Adrenal gland (tissue), 12 donors: Measurements from ENCODE around the gene EXOSC2. TPM values are rescaled to one million over a fixed set of nuclear protein-coding genes. Genes with fewer than 3 reads are reported as not detected.

Source experiments
- DNase-seq, 7 donors: peaks; one replicate each; pipeline ENCODE4 v3.0.0-alpha.2; 2019 to 2020
- H3K27ac ChIP-seq, 5 donors: fragments of 200-600 bp; sonication (generic) in 4 of 5; 1 replicate in 3 of 5; 2 replicates in 2 of 5; pipeline versions ENCODE4 v1.5.1 to v1.8.0; 2016 to 2020; ENCODE audit warnings: mild to moderate bottlenecking in 1 of 5
- H3K27me3 ChIP-seq: fragments of 200-600 bp; 2 replicates; pipeline ENCODE4 v1.8.0; 2021
- H3K36me3 ChIP-seq, 2 donors: fragments of 200-600 bp; replicated peaks in 1 of 2; 1 replicate in 1 of 2; 2 replicates in 1 of 2; pipeline versions ENCODE4 v1.5.1 to v1.8.0; 2018 to 2022
- H3K4me1 ChIP-seq, 2 donors: fragments of 200-600 bp; replicated peaks in 1 of 2; 1 replicate in 1 of 2; 2 replicates in 1 of 2; pipeline versions ENCODE4 v1.5.1 to v1.8.0; 2018 to 2021
- H3K4me3 ChIP-seq, 4 donors: fragments of 200-600 bp; sonication (generic) in 3 of 4; one replicate each; pipeline ENCODE4 v1.5.1; 2016 to 2018
- H3K9me3 ChIP-seq, 3 donors: fragments of 200-600 bp; sonication (generic) in 1 of 3; replicated peaks in 1 of 3; 1 replicate in 2 of 3; 2 replicates in 1 of 3; pipeline versions ENCODE4 v1.5.1 to v1.8.0; 2016 to 2021
- POLR2A ChIP-seq, 2 donors: fragments of 450-650 bp; IDR thresholded peaks; one replicate each; pipeline ENCODE4 v1.6.1; 2017; ENCODE audit warnings: antibody characterized with exemption in 2 of 2, mild to moderate bottlenecking in 2 of 2, moderate library complexity in 1 of 2
- WGBS, 4 donors: extraction: QIAGEN DNeasy Blood & Tissue Kit in 2 of 4; methylation state at CpG; one replicate each; pipeline versions ENCODE4 v1.1.5 to v1.1.7; 2013 to 2017; 5-methylcytosine and 5-hydroxymethylcytosine counted together
- intact Hi-C, 2 donors: fragments of 100-400 bp; cut with DNase I; formaldehyde crosslinking; loops; one replicate each; pipeline versions ENCODE4 v1.14.1 to v1.15.0; 2022 to 2023
- polyA plus RNA-seq, 3 donors: library from polyadenylated mRNA; stranded (reverse); fragments of 200-250 nt in 2 of 3; fragments of 350-450 nt in 1 of 3; fragmentation: Illumina TruSeq in 1 of 3; extraction: RNeasy Lipid Tissue Mini Kit (QIAGEN cat#74804) in 1 of 3; gene quantifications; one replicate each; pipeline ENCODE4 v1.2.3, GENCODE V29; 2013 to 2014
- total RNA-seq, 9 donors: library from RNA; depleted of rRNA in 4 of 9; stranded (reverse); fragments of >200 nt in 4 of 9; fragments of 120-200 nt in 1 of 9; fragmentation: NEBNext Ultra II Directional in 1 of 9; extraction: Animal tissue kit (Norgen Biotek cat#: 25700) in 1 of 9; gene quantifications; one replicate each; pipeline versions ENCODE4 v1.1.0 to v1.2.4, GENCODE V29; 2013 to 2023
- TF ChIP-seq, protein P1 (sequence below), 6 experiments: fragments of 450-650 bp in 4 of 6; fragments of 200-600 bp in 2 of 6; sonication (generic) in 1 of 6; IDR thresholded peaks; 1 replicate in 5 of 6; 2 replicates in 1 of 6; pipeline versions ENCODE4 v1.5.1 to v1.8.0; 2016 to 2021; ENCODE audit warnings: antibody characterized with exemption in 6 of 6, mild to moderate bottlenecking in 2 of 6, moderate library complexity in 1 of 6
- donor health status: healthy with polysubstance abuse.
- donor health status: Bipolar disorder and iron deficiency.
- donor health status: DM: yes; HTN: yes; CAD: no.
- donor health status: DM: no; HTN: no; CAD: no.
- donor health status: DM: no; HTN: no; CAD: no.
- donor health status: DM: yes; HTN: yes; CAD: no.

Gene EXOSC2
- total and polyA plus RNA-seq, 12 donors = 9.5 to 29.8 (median 19.3) TPM

- H3K27ac ChIP-seq = no peak overlapping the region
- WGBS, 4 donors = 43 to 54% (median 48%) methylated on average over 5 to 25 of the region's 25 CpGs
- peaks cover 5 to 21% of the 10 kb centered on the region in 2 donors for H3K4me1 ChIP-seq
- peaks cover 0 to 15% of the 10 kb centered on the region in 2 donors for H3K36me3 ChIP-seq
- intact Hi-C loops = no loop called here
- H3K9me3 ChIP-seq = no peaks in the 10 kb centered on the region
- no peak for TF ChIP-seq POLR2A (IDR thresholded peaks at IDR 0.05)
- TF ChIP-seq, protein P1, sequence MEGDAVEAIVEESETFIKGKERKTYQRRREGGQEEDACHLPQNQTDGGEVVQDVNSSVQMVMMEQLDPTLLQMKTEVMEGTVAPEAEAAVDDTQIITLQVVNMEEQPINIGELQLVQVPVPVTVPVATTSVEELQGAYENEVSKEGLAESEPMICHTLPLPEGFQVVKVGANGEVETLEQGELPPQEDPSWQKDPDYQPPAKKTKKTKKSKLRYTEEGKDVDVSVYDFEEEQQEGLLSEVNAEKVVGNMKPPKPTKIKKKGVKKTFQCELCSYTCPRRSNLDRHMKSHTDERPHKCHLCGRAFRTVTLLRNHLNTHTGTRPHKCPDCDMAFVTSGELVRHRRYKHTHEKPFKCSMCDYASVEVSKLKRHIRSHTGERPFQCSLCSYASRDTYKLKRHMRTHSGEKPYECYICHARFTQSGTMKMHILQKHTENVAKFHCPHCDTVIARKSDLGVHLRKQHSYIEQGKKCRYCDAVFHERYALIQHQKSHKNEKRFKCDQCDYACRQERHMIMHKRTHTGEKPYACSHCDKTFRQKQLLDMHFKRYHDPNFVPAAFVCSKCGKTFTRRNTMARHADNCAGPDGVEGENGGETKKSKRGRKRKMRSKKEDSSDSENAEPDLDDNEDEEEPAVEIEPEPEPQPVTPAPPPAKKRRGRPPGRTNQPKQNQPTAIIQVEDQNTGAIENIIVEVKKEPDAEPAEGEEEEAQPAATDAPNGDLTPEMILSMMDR (IDR thresholded peaks at IDR 0.05) = no peak
- H3K4me3 ChIP-seq = no peak overlapping the region
- H3K27me3 ChIP-seq = no peaks in the 10 kb centered on the region
- peak in 2 of 7 donors; percentile 39 to 61 for DNase-seq
Measured at GRCh38 chr9:130692321-130692720, 1.3 kb upstream of the EXOSC2 start.

- no peak for TF ChIP-seq POLR2A (IDR thresholded peaks at IDR 0.05)
- TF ChIP-seq, protein P1 (IDR thresholded peaks at IDR 0.05) = no peak
- intact Hi-C loops = no loop called here
Measured at GRCh38 chr9:130693101-130693425, 517 bp upstream of the EXOSC2 start.

DNA sequence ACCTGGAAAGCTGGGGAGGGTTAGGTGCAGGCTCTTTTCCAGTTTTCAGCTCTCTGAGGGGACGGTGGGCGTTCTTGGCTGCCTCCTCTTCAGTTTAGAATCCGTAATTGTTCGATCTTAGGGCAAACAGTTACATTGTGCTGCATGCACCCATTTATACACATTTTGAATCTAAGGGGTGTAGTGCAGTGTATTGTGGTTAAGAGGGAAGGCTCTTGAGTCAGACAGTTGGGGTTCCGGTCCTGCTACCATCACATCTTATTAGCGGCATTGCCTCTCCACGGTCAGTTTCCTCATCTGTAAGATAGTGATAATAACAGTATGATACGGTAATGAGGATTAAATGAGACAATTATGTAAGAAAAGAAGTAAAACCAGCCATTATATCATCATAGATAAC, 625 bp downstream of the EXOSC2 start:
- H3K4me3 ChIP-seq = peak overlapping the region; percentile 3 to 71 (median 66)
- no peaks in the 10 kb centered on the region for H3K9me3 ChIP-seq
- no peaks in the 10 kb centered on the region for H3K27me3 ChIP-seq
- WGBS, 4 donors = 0 to 2% (median 1%) methylated on average over 8 of the region's 8 CpGs
- H3K27ac ChIP-seq = no peak overlapping the region
- no peak for DNase-seq
- H3K36me3 ChIP-seq = peaks cover 0 to 33% of the 10 kb centered on the region in 2 donors
- TF ChIP-seq POLR2A (IDR thresholded peaks at IDR 0.05) = no peak
- TF ChIP-seq, protein P1 (IDR thresholded peaks at IDR 0.05) = no peak
- H3K4me1 ChIP-seq = peaks cover 5 to 21% of the 10 kb centered on the region in 2 donors
- intact Hi-C loops = no loop called here

More at GRCh38 chr9:130693101-130693425, 517 bp upstream of the EXOSC2 start:
- no peaks in the 10 kb centered on the region for H3K27me3 ChIP-seq
- H3K4me1 ChIP-seq = peaks cover 5 to 21% of the 10 kb centered on the region in 2 donors
- H3K27ac ChIP-seq = peak overlapping the region in 2 of 5 donors; percentile 27 to 51
- 3 to 7% (median 4%) methylated on average over 8 of the region's 8 CpGs for WGBS, 4 donors
- DNase-seq = peak in 1 of 7 donors; percentile 49
- peaks cover 0 to 21% of the 10 kb centered on the region in 2 donors for H3K36me3 ChIP-seq
- peak overlapping the region in 2 of 4 donors; percentile 24 to 64 for H3K4me3 ChIP-seq
- no peaks in the 10 kb centered on the region for H3K9me3 ChIP-seq

DNA sequence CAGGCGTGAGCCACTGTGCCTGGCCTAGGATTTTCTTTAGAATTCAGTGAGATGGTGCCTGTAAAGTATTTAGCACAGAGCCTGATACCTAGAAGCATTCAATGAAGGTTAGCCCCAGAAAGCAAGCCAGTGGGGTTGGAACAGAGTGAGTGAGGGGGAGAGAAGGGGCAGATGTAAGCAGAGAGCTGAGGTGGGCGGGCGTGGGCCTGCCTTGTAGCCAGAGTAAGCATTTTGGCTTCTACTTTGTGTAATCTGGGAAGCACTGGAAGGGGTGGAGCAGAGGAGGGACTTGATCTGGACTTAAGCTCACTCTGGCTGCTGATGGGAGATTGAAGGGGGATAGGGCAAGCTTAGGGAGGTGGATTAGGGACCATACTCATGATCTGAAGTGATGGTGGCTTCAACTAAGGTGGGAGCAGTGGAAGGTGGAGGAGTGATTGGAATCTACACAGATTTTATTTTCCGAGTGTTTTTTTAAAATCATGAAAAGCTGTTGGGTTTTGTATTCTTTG, 2.6 kb downstream of the EXOSC2 start:
- 79 to 88% (median 84%) methylated on average over 4 of the region's 4 CpGs for WGBS, 4 donors
- Histone ChIP-seq H3K36me3 (peaks cover 0 to 45% of the 10 kb centered on the region in 2 donors), H3K4me1 (peaks cover 5 to 17% of the 10 kb centered on the region in 2 donors), H3K4me3 (no peak overlapping the region), H3K27me3 (no peaks in the 10 kb centered on the region), H3K9me3 (no peaks in the 10 kb centered on the region), H3K27ac (no peak overlapping the region)
- intact Hi-C loops = loop anchor here in 1 of 2 donors (5.0 kb wide), 1 partner anchor 246 kb away; no protein-coding TSS in a partner anchor
- no peak for TF ChIP-seq POLR2A (IDR thresholded peaks at IDR 0.05)
- TF ChIP-seq, protein P1 (IDR thresholded peaks at IDR 0.05) = no peak
- no peak for DNase-seq
